Nephron (organoid): Measurements from ENCODE around the gene HLA-G.

Source experiments
- H3K27ac Mint-ChIP-seq, 3 experiments: 2 replicates each; pipeline ENCODE4 v1.8.0; 2020; ENCODE audit warnings: mixed read lengths in 3 of 3, mild to moderate bottlenecking in 2 of 3, moderate library complexity in 1 of 3
- H3K27me3 Mint-ChIP-seq: 2 replicates; pipeline ENCODE4 v1.8.0; 2021; ENCODE audit warnings: low read depth, mild to moderate bottlenecking, moderate library complexity, mixed read lengths
- H3K36me3 Mint-ChIP-seq: 2 replicates; pipeline ENCODE4 v1.8.0; 2020; ENCODE audit warnings: low read depth, mixed read lengths
- H3K4me1 Mint-ChIP-seq: 2 replicates; pipeline ENCODE4 v1.8.0; 2020; ENCODE audit warnings: mixed read lengths
- H3K4me3 Mint-ChIP-seq, 3 experiments: 2 replicates each; pipeline ENCODE4 v1.8.0; 2020; ENCODE audit warnings: mild to moderate bottlenecking in 3 of 3, mixed read lengths in 3 of 3, moderate library complexity in 2 of 3
- H3K9me3 Mint-ChIP-seq: 2 replicates; pipeline ENCODE4 v1.8.0; 2020; ENCODE audit warnings: mixed read lengths
- CTCF ChIP-seq, 3 experiments: fragments of 200-600 bp; sonication (generic); IDR thresholded peaks; one replicate each; pipeline ENCODE4 v1.5.0; 2021; ENCODE audit warnings: antibody characterized with exemption in 3 of 3; ENCODE audit not compliant: unreplicated experiment in 3 of 3

HLA-G gene

GRCh38 chr6:29824144-29824543 is 3.5 kb upstream of the HLA-G start:
- Mint-ChIP-seq H3K9me3 (no peaks in the 10 kb centered on the region), H3K27ac (no peak overlapping the region), H3K4me1 (no peaks in the 10 kb centered on the region), H3K36me3 (no peaks in the 10 kb centered on the region), H3K4me3 (no peak overlapping the region), H3K27me3 (peaks cover 74% of the 10 kb centered on the region)
- TF ChIP-seq CTCF (IDR thresholded peaks at IDR 0.05; ENCODE audit: unreplicated experiment in 3 of 3): no peak

GRCh38 chr6:29825848-29826247 is 1.8 kb upstream of the HLA-G start:
- H3K4me1 Mint-ChIP-seq: no peaks in the 10 kb centered on the region
- H3K27me3 Mint-ChIP-seq: peaks cover 87% of the 10 kb centered on the region
- no peak overlapping the region for H3K4me3 Mint-ChIP-seq
- no peaks in the 10 kb centered on the region for H3K9me3 Mint-ChIP-seq
- H3K36me3 Mint-ChIP-seq: no peaks in the 10 kb centered on the region
- no peak overlapping the region for H3K27ac Mint-ChIP-seq
- TF ChIP-seq CTCF (IDR thresholded peaks at IDR 0.05; ENCODE audit: unreplicated experiment in 3 of 3): no peak

GRCh38 chr6:29826271-29826670 is 1.4 kb upstream of the HLA-G start:
- peaks cover 87% of the 10 kb centered on the region for H3K27me3 Mint-ChIP-seq
- H3K4me1 Mint-ChIP-seq: no peaks in the 10 kb centered on the region
- no peak for TF ChIP-seq CTCF (IDR thresholded peaks at IDR 0.05; ENCODE audit: unreplicated experiment in 3 of 3)
- no peaks in the 10 kb centered on the region for H3K9me3 Mint-ChIP-seq
- no peaks in the 10 kb centered on the region for H3K36me3 Mint-ChIP-seq
- no peak overlapping the region for H3K4me3 Mint-ChIP-seq
- H3K27ac Mint-ChIP-seq: no peak overlapping the region

GRCh38 chr6:29828471-29828797 is 809 bp downstream of the HLA-G start:
- no peaks in the 10 kb centered on the region for H3K36me3 Mint-ChIP-seq
- no peaks in the 10 kb centered on the region for H3K9me3 Mint-ChIP-seq
- H3K4me1 Mint-ChIP-seq: no peaks in the 10 kb centered on the region
- peak overlapping the region in 2 of 3 experiments; percentile 35 to 57 for H3K4me3 Mint-ChIP-seq
- H3K27me3 Mint-ChIP-seq: peaks cover 95% of the 10 kb centered on the region
- no peak for TF ChIP-seq CTCF (IDR thresholded peaks at IDR 0.05; ENCODE audit: unreplicated experiment in 3 of 3)
- no peak overlapping the region for H3K27ac Mint-ChIP-seq

GRCh38 chr6:29829766-29830165 is 2.1 kb downstream of the HLA-G start:
- Mint-ChIP-seq H3K27me3 (peaks cover 95% of the 10 kb centered on the region), H3K36me3 (no peaks in the 10 kb centered on the region), H3K4me3 (no peak overlapping the region), H3K9me3 (no peaks in the 10 kb centered on the region), H3K27ac (no peak overlapping the region), H3K4me1 (no peaks in the 10 kb centered on the region)
- no peak for TF ChIP-seq CTCF (IDR thresholded peaks at IDR 0.05; ENCODE audit: unreplicated experiment in 3 of 3)

- TF ChIP-seq CTCF (IDR thresholded peaks at IDR 0.05; ENCODE audit: unreplicated experiment in 3 of 3): no peak
- Mint-ChIP-seq H3K4me1 (no peaks in the 10 kb centered on the region), H3K27me3 (peaks cover 95% of the 10 kb centered on the region), H3K27ac (no peak overlapping the region), H3K4me3 (no peak overlapping the region), H3K36me3 (no peaks in the 10 kb centered on the region), H3K9me3 (no peaks in the 10 kb centered on the region)
Measured at GRCh38 chr6:29830409-29830808, 2.8 kb downstream of the HLA-G start.
